Lung microvascular endothelial cell (primary cell): ENCODE measurements around the gene SH2B3. TPM values are rescaled to one million over a fixed set of nuclear protein-coding genes. Genes with fewer than 3 reads are reported as not detected.
"Not testable (repeated sequence)": the region's sequence is repeated elsewhere in the genome, so short reads cannot be mapped to it uniquely, and the experiment has no call there.

Experiments used
- DNase-seq, 2 donors: peaks; one replicate each; pipeline versions ENCODE4 v3.0.0 to v3.0.0-alpha.2; 2010; ENCODE audit warnings: low read depth in 2 of 2
- total RNA-seq: library from RNA; depleted of rRNA; stranded (reverse); fragments of >200 nt; gene quantifications from 2 replicates; pipeline ENCODE4 v1.2.1, GENCODE V29; 2014

SH2B3 gene
- total RNA-seq, 1 donor from 2014 or later: 33.3 TPM

GRCh38 chr12:111457577-111457976 lies 51.9 kb downstream of the SH2B3 start:
- no peak for DNase-seq

- no peak for DNase-seq
Measured at GRCh38 chr12:111458546-111459172, 52.9 kb downstream of the SH2B3 start.

- not testable (repeated sequence) for DNase-seq
Measured at GRCh38 chr12:111460111-111460510, 54.4 kb downstream of the SH2B3 start.

- DNase-seq: no peak
Measured at GRCh38 chr12:111462210-111462769, 56.6 kb downstream of the SH2B3 start.

GRCh38 chr12:111467092-111467856 lies 61.6 kb downstream of the SH2B3 start:
- peak; percentile 48 to 95 for DNase-seq

GRCh38 chr12:111467857-111468241 lies 62.1 kb downstream of the SH2B3 start:
- peak; percentile 63 to 89 for DNase-seq

- no peak for DNase-seq
Measured at GRCh38 chr12:111469401-111469800, 63.7 kb downstream of the SH2B3 start.

- no peak for DNase-seq
Measured at GRCh38 chr12:111471236-111471635, 65.5 kb downstream of the SH2B3 start.

- DNase-seq: peak; percentile 23 to 49
Measured at GRCh38 chr12:111482462-111482861, 76.7 kb downstream of the SH2B3 start.

GRCh38 chr12:111488271-111488670 lies 82.5 kb downstream of the SH2B3 start:
- peak in 1 of 2 donors; percentile 42 for DNase-seq

- no peak for DNase-seq
Measured at GRCh38 chr12:111488798-111489197, 83.1 kb downstream of the SH2B3 start.

- DNase-seq: peak in 1 of 2 donors; percentile 61
Measured at GRCh38 chr12:111492979-111493378, 87.3 kb downstream of the SH2B3 start.

GRCh38 chr12:111494676-111495075 lies 89.0 kb downstream of the SH2B3 start:
- DNase-seq: no peak

Other genes with a start within 250 kb of the SH2B3 start
- 5.0 and 9.1 TPM in 2 replicates for gene PHETA1, start 36.8 kb upstream of the SH2B3 start, total RNA-seq
- 9.6 and 23.0 TPM in 2 replicates for gene ATXN2, start 193.4 kb downstream of the SH2B3 start, total RNA-seq